Erythroblast (primary cell): Measurements from ENCODE around the gene RTF2.

Experiments used
- GATA1 ChIP-seq: IDR thresholded peaks from 2 replicates; pipeline ENCODE4 v1.6.1; 2011; ENCODE audit warnings: low read depth, mild to moderate bottlenecking, control low read depth, low read length, moderate library complexity
- POLR2A ChIP-seq: IDR thresholded peaks from 2 replicates; pipeline ENCODE4 v1.6.1; 2011; ENCODE audit warnings: mild to moderate bottlenecking, low read length

- TF ChIP-seq POLR2A (no peak), GATA1 (no peak)
Measured at GRCh38 chr20:56454754-56455153, 13.7 kb upstream of the RTF2 start.
